H1 (cell line): ENCODE measurements around the gene GALNT17. TPM values are rescaled to one million over a fixed set of nuclear protein-coding genes. Genes with fewer than 3 reads are reported as not detected.

ENCODE experiments used
- EZH2 ChIP-seq: fragments of 200-600 bp; sonication (generic); IDR thresholded peaks from 2 replicates; pipeline ENCODE4 v1.7.1; 2012; ENCODE audit warnings: low read depth, mild to moderate bottlenecking, moderate library complexity, low read length, inconsistent platforms; ENCODE audit not compliant: severe bottlenecking
- KDM1A ChIP-seq: fragments of 200-600, 300-600 bp; sonication (generic); IDR thresholded peaks from 2 replicates; pipeline ENCODE4 v1.7.1; 2016; ENCODE audit warnings: mild to moderate bottlenecking, low read length, borderline replicate concordance
- KDM5A ChIP-seq: fragments of 200-600 bp; IDR thresholded peaks from 2 replicates; pipeline ENCODE4 v1.7.1; 2012; ENCODE audit warnings: mild to moderate bottlenecking, low read length, inconsistent platforms, mixed read lengths
- NANOG ChIP-seq: IDR thresholded peaks from 2 replicates; pipeline ENCODE4 v1.6.1; 2011; ENCODE audit warnings: low read length, low read depth, mild to moderate bottlenecking, inconsistent platforms; ENCODE audit not compliant: insufficient read depth, poor library complexity, severe bottlenecking
- SP2 ChIP-seq: IDR thresholded peaks from 2 replicates; pipeline ENCODE4 v1.6.1; 2012; ENCODE audit warnings: mild to moderate bottlenecking, low read length, inconsistent platforms
- SP4 ChIP-seq: IDR thresholded peaks from 2 replicates; pipeline ENCODE4 v1.6.1; 2012; ENCODE audit warnings: low read length, inconsistent platforms
- polyA plus RNA-seq, 7 experiments: library from polyadenylated mRNA; depleted of rRNA in 3 of 7; stranded (reverse) in 5 of 7; unstranded in 2 of 7; fragments of >200 nt in 5 of 7; fragments of 200-250 nt in 2 of 7; gene quantifications; 1 replicate in 5 of 7; 2 replicates in 1 of 7; 4 replicates in 1 of 7; pipeline versions ENCODE4 v1.2.1 to v1.2.3, GENCODE V29; 2011 to 2013; ENCODE audit warnings: missing spikeins in 2 of 7, mixed read lengths in 2 of 7
- total RNA-seq: library from RNA; stranded (reverse); fragmentation: NEBNext Ultra II Directional; extraction: Animal tissue kit (Norgen Biotek cat#: 25700); gene quantifications from 2 replicates; pipeline ENCODE4 v1.2.1, GENCODE V29; 2021

The GALNT17 gene
- total and polyA plus RNA-seq, 2 of the 8 experiments (the other 6 are each of a cell fraction or from before 2014, with no cell fraction given), result 37.7 to 47.0 TPM

- TF ChIP-seq KDM5A (no peak), SP2 (no peak), EZH2 (no peak), KDM1A (no peak), SP4 (no peak), NANOG (no peak)
Measured at GRCh38 chr7:71509381-71509780, 377.4 kb downstream of the GALNT17 start (continued).
